OCI-LY1 (cell line): ENCODE data around the gene RETNLB.

ENCODE experiments used
- EZH2 ChIP-seq: fragments of 200-600 bp; sonication (generic), shearing (Covaris generic); IDR thresholded peaks from 2 replicates; pipeline ENCODE4 v1.8.0; 2017; ENCODE audit warnings: borderline replicate concordance, mixed run types, mild to moderate bottlenecking, antibody characterized with exemption, low read length, moderate library complexity, mixed read lengths
- TF ChIP-seq, protein P1 (sequence below): fragments of 200-600 bp; sonication (generic), shearing (Covaris generic); IDR thresholded peaks from 2 replicates; pipeline ENCODE4 v1.5.1; 2017; ENCODE audit warnings: mild to moderate bottlenecking, antibody characterized with exemption, low read length, moderate library complexity, mixed read lengths

DNA sequence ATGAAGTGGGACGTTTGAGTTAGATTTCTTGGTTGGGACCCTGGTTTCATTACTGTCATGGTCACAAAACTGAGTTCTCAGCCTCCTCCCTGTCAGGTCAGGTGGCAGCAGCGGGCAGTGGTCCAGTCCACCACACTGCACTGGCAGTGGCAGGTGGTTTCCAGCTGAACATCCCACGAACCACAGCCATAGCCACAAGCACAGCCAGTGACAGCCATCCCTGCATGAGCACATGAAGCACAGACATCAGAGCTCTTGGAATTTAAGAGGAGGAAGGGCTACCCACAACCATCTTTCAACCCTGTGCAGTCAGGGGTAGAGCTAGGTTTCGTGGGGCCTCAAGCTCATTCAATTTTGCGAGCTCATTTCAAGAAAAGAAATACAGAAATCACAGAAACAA, 1.5 kb downstream of the RETNLB start:
- TF ChIP-seq, protein P1, sequence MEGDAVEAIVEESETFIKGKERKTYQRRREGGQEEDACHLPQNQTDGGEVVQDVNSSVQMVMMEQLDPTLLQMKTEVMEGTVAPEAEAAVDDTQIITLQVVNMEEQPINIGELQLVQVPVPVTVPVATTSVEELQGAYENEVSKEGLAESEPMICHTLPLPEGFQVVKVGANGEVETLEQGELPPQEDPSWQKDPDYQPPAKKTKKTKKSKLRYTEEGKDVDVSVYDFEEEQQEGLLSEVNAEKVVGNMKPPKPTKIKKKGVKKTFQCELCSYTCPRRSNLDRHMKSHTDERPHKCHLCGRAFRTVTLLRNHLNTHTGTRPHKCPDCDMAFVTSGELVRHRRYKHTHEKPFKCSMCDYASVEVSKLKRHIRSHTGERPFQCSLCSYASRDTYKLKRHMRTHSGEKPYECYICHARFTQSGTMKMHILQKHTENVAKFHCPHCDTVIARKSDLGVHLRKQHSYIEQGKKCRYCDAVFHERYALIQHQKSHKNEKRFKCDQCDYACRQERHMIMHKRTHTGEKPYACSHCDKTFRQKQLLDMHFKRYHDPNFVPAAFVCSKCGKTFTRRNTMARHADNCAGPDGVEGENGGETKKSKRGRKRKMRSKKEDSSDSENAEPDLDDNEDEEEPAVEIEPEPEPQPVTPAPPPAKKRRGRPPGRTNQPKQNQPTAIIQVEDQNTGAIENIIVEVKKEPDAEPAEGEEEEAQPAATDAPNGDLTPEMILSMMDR = no peak
- no peak for TF ChIP-seq EZH2
